ENCODE data around the gene HAND2.

HAND2 gene

GRCh38 chr4:173478201-173478912 lies 51.7 kb downstream of the HAND2 start:
- H3K27me3 ChIP-seq (ENCODE audit: control insufficient read depth, insufficient read depth, low read length) = no peaks in the 10 kb centered on the region
- H3K9ac ChIP-seq (ENCODE audit: low read depth, low read length) = peak overlapping the region; percentile 9
- H3K36me3 ChIP-seq (ENCODE audit: insufficient read depth, low read length) = no peaks in the 10 kb centered on the region
- peaks cover 26% of the 10 kb centered on the region for H3K4me1 ChIP-seq (ENCODE audit: control insufficient read depth, insufficient read depth, low read length)
- peak overlapping the region; percentile 12 for H3K4me3 ChIP-seq (ENCODE audit: low read length)
- peak overlapping the region; percentile 64 for H3K4me2 ChIP-seq (ENCODE audit: low read length)
- no peaks in the 10 kb centered on the region for H3K9me3 ChIP-seq (replicated peaks; ENCODE audit: low read length)

GRCh38 chr4:173477016-173477415 lies 53.0 kb downstream of the HAND2 start:
- no peak overlapping the region for H3K4me3 ChIP-seq (ENCODE audit: low read length)
- H3K36me3 ChIP-seq (ENCODE audit: insufficient read depth, low read length) = no peaks in the 10 kb centered on the region
- H3K9ac ChIP-seq (ENCODE audit: low read depth, low read length) = no peak overlapping the region
- H3K4me1 ChIP-seq (ENCODE audit: control insufficient read depth, insufficient read depth, low read length) = peaks cover 26% of the 10 kb centered on the region
- no peaks in the 10 kb centered on the region for H3K9me3 ChIP-seq (replicated peaks; ENCODE audit: low read length)
- H3K4me2 ChIP-seq (ENCODE audit: low read length) = no peak overlapping the region
- H3K27me3 ChIP-seq (ENCODE audit: control insufficient read depth, insufficient read depth, low read length) = no peaks in the 10 kb centered on the region
